HG03342 (cell line): ENCODE measurements around the gene ZDHHC13.

ENCODE experiments used
- ATAC-seq: cut with Tn5 transposase; IDR thresholded peaks from one replicate; pipeline ENCODE4 v1.9.1; 2021; ENCODE audit warnings: mild to moderate bottlenecking, moderate library complexity; ENCODE audit not compliant: unreplicated experiment

Gene ZDHHC13

DNA sequence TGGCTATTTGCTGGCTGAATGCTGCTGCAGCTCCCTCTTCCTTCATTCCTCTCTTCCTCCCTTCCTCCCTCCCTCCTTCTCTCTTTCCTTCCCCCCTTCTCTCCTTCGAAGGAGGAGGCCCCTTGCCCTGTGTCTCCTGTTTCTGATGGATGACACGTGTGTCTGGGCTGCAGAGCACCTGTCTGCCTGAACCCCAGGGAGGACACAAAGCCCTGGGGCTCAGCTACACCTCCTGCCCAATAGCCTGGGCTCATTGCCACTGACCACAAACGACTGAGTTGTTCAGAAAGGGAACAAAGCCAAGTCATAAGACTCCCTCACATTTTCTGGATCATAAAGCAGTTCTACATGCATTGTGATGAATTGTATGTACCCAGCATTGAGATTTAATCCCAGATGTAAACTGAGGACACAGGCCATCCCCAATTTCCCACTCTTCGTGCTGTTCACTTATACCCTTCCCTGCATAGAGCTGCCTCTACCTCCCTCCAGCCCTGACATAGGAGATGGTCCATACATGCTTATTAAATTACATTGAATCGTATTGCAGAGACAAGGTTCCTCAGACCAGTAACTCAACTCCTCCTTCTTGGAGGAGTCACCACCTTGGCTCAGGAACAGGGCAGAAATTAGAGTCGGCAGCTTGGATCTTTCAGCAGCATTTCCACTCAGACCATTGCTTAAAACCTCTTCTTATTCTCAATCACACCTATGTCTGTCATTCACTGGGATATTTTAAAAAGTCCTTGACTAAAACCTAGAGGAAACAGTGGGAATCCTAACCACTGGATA is 83.6 kb downstream of the ZDHHC13 start:
- ATAC-seq = no peak

DNA sequence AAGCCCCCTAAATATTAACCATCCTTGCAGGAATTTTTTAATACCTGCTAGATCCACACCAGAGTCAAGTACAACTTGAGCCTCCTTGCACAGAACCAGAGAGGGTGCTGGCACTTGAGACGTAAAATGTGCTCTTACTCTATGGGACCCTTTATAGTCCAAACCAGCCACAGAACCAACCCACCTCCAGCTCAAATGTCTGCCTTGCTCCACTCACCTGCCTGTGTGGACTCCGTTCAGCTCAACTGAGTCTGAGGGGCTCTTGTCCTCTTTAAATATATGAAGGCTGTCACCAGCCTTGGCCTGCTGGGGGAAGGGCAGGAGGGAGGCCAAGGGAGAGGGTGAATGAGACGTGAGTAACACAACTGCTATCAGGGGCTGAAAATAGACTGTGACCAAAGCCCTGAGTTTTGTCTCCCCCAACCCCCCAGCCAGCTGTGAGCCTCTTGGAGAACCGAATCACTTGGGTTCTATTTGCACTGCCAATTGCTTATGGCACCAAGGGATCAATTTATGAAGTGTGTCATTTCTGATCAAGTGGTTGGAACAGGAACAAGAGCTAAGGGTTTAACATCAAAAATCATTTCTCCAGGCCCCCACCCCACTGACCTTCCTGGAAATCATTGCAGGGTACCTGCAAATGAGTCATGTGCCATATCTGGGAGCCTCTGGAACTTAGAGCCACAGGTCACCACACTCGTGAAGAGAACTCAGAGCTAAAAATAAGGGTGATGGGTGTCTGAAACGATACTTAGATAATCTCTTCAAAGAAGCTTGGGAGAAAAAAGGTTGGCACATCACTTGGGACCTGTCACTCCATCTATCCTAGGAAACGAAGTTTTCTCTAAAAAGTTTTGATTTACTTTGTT is 85.0 kb downstream of the ZDHHC13 start, which contains the start of gene CSRP3:
TSS of gene CSRP3 (minus strand) at position 247 of the 869 bp plus-strand sequence. CDS start 9,535 bp downstream, outside the sequence.
- ATAC-seq = no peak

DNA sequence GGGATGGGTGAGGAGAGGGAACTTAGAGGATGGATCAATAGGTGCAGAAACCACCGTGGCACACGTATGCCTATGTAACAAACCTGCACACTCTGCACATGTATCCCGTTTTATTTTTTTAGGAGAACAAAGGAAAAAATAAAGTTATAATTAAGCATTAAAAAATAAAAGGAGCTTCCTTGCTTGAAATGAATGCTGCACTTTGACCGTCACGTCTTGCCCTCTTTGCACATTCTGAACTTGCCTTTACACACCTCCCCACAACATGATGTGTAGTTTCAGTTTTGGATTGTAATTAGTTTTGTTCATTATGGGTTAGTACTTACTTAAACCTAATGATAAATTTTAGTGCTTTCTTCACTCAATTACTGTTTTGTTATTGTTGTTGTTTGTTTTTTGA is 87.9 kb downstream of the ZDHHC13 start:
- ATAC-seq = no peak

DNA sequence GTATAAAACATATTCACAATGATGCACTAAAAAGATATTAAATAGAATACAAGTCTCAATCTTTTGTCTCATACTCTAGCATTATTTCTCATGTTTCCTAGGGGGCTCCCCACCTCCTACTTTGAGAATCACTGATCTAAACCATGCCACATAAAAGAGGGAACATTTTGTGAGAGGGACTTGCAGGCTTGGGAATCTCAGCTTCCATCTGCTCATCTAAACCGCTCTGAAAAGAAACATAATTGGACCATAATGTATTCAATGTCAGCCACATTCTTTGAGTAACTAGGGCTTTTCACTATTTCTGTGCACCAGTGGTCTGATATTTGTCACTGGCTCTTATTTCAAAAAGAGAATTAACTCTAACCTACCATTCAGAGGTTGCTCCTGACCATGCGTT is 91.2 kb downstream of the ZDHHC13 start:
- ATAC-seq = no peak

DNA sequence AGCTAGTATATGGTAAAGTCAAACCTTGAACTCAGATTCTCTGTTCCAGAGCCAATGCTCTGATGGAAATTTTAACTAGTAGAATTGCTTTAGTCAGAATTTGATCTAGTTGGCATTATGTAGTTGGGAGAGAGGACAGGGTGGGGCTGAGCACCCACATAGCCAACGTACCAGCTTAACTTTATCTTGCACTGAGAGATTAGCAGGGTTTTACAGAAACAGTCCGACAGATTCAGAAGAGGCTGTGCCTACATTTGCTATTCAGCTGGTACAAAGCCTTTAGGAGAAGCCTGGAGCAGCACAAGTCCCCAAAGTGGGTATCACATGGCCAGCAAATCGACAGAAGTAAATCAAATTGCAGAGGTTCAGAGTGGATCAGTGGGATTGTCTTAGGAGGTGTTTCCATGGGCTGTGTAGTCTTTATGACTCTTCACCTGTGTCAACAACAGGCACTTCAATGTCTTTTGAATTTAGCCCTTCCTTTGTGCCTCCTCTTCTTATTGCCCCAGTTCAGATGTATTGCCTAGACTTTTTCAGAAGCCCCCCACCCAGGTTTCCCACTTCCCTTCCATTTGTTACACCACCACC is 92.1 kb downstream of the ZDHHC13 start:
- ATAC-seq = no peak

DNA sequence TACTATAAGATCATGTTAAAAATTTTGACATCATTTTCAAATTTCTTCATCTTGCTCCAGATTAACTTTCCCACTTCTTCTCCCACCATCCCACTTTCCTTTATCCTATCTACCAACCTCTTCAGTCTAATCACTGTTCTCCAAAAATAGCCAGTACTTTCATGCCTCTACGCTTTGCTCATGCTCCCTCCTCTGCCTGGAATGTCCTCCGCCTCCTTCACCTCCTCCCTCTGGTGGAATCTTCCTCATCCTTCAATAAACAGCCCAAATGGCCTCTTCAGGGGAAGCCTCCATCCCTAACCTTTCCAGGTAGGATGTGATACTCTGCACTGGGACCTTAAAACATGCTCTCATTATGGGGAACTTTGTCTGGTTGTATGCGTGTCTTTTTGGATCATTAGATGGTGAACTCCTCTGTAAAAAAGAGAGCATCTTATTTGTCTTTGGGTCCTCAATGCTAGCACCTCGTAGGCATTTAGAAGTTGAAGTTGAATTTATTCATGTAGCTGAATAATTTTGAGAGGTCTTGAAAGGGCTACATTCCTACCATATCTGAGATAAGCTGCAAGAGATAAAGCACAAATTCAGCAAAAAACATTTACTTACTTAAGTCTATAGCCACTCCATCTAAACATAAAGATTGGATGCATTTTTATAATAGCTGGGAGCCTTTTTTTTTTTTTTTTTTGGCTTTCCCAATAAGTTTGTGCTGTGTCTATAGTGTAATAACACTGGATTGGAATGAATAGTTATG is 92.8 kb downstream of the ZDHHC13 start:
- no peak for ATAC-seq

DNA sequence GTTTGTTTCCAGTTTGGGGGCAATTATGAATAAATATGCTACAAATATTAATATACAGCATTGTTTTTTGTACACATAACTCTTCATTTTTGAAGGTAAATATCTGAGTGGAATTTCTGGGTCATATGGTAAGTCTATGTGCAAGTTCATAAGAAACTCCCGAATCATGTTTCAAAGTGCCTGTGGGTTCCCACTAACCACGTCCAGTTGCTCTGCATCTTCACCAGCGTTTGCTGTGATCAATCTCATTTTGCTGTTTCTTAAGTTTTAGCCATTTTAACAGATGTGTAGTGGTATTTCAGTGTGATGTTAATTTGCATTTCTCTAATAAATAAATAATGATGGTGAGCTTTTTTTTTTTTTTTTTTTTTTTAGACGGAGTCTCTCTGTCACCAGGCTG is 99.1 kb downstream of the ZDHHC13 start:
- no peak for ATAC-seq

DNA sequence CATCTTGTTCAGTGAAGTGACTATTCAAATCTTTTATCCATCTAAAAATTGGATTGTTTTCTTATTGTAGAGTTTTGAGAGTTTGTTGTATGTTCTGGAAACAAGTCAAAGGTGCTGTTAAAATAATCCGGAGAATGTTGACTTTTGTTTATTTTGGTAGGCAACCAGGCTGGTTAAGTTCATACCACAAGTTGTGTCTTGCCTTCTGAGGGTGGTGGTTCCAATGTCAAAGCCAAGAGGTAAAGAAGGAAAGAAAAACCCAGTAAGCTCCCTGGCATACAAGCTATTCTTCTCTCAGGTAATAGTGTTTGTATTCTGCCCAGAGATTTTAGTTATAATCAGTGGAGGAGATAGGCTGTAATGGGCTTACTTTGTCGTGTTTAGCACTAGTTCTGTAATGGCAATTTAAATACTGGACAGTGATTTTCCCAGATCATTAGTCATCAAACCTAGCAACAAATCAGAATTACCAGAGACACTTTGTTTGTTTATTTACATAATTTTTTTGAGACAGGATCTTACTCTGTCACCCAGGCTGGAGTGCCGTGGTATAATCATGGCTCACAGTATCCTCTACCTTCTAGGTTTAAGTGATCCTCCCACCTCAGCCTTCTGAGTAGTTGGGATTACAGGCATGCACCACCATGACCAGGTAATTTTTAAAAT is 99.9 kb downstream of the ZDHHC13 start:
- ATAC-seq = no peak

DNA sequence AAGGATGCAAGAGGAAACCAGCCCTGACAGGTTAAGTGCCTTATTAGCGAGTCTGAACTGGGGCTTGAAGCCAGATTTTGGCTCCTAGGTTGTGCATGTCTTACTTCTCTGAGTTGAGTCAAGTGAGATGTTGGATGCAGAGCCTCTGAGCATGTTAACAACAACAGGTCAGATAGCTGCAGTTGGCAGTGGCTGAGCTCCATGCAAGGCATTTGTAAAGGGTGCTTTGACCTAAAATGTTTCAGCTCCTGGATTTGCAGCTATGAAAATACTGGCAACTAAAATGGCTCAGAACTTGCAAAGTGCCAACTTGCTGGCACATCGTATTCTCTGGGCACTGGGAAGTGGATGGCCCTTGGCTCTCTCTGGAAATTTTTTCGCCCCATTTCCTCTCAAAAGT is 101.2 kb downstream of the ZDHHC13 start:
- no peak for ATAC-seq

DNA sequence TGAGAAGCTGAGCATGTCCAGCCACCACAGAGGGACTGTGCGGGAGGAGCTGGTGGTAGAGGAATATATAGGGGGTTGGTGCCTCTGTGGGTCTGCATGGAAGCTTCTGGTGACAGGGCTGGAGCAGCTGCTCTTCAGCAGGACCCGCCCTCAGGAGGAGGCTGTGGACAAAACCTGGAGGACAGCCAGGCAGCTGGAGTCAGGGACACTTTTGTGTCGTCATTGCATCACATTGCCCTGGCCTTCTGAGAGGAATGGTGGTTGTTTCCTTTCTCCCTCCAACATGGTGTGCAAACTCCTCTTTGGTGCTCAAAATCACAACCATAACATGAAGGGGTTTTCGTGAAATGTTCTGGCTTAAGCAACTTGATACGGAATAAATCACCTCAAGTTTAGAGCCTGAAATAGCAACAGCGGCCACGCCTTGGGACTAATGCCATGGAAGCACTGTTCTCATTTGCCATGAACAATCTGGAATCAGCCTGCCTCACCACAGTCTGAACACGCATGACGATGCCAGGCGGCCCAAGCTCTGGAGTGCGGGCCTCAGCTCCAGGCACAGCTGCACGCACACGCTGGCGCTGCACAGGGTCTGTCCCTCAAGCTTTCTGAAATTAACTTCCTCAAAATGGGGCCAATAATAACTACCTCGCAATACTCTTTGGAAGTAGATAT is 102.0 kb downstream of the ZDHHC13 start:
- ATAC-seq = no peak

DNA sequence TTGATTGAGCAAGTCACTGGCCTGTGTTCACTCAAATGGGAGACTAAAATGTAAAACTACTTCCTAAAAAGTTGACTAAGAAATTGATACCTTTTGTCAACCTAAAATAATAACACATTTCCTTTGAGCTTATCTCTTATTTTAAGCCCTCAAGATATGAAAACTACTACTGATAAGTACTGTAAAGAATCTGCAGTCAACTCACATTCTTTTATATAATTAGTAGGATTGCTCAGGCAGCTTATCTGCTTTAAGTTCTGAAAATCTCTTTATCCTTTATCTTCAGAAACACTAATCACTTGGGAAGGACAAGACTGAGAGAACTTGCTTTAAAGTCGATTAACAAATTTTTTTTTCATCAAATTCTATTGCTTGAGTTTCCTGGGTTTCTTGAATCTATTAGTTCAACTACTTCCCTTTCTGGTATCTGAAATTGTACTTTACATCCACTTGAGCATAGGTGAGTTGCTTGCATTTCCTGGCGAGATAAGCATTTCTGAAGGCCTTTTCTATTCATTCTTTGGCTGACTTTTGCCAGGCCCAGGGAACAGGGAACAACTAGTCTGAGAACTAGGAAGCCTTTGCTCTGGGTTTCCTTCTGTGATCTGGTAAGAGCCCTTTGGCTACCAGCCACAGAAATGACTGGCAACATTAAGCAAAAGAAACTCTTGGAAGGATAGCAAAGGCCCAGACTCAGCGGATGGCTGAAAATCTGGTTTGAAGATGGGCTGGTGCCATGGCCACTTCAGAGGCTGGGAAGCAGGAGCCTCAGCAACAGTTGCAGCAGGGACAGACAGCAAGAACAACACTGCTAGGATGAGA is 104.1 kb downstream of the ZDHHC13 start:
- ATAC-seq = no peak

DNA sequence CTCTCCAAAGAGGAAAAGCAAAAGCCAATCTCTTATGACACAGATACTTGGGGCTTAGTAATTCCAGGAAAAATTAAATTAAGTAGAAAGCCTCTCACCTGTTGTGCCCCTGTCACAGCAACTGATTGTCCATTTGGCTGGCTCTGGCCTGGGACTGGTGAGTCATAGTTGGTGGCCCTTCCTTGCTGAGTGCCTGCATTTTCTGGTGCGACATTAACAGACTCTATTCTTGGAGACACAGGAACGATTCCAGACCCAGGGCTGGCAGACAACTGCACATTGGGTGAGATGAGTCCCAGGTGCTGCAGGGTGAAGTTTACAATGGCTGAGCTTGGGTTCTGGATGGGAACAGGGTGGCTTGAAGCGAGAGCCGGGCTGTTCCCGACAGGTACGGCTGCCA is 108.2 kb downstream of the ZDHHC13 start:
- ATAC-seq = no peak

DNA sequence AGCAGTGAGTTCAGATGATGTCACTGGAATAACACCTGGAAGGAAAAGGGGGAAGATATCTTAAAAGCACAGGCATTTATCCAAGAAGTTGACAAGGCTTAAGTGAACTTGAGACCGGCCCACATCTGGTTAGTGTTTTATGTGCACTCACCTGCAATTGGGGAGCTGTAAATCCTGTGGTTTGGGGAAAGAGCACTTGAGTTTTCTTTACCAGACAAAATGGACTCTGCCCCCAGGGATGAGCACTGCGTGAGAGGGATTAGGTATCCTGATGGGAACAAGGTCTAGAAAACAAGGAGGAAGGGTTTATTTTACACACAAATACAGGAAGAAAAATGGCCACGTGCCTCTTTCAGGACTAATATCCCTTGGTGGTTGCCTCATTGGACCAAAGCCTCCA is 108.6 kb downstream of the ZDHHC13 start:
- ATAC-seq = no peak
